Stimulated activated effector memory CD8-positive, alpha-beta T cell treated with anti-CD3 and anti-CD28 coated beads, Interleukin-12 subunit alpha, Interleukin-12 subunit beta, amount 100 ng/mL, for 72 hours (primary cell): Measurements from ENCODE around the gene GRAMD2A.

Experiments
- ATAC-seq: fragments of 150-1000 bp; cut with Tn5 transposase; 2 replicates; pipeline ENCODE4 v1.10.0; 2021
- DNase-seq, 2 donors: peaks; one replicate each; pipeline ENCODE4 v3.0.0; 2021 to 2022; ENCODE audit warnings: low spot score in 2 of 2
- H3K27ac Mint-ChIP-seq: one replicate; pipeline ENCODE4 v1.8.0; 2022; ENCODE audit warnings: mild to moderate bottlenecking, mixed read lengths
- H3K36me3 Mint-ChIP-seq: one replicate; pipeline ENCODE4 v1.8.0; 2022; ENCODE audit warnings: mild to moderate bottlenecking, mixed read lengths
- H3K4me1 Mint-ChIP-seq: one replicate; pipeline ENCODE4 v1.8.0; 2022; ENCODE audit warnings: mixed read lengths
- H3K4me3 Mint-ChIP-seq: one replicate; pipeline ENCODE4 v1.8.0; 2022; ENCODE audit warnings: mild to moderate bottlenecking, mixed read lengths
- H3K9me3 Mint-ChIP-seq: one replicate; pipeline ENCODE4 v1.8.0; 2022; ENCODE audit warnings: mixed read lengths

Gene GRAMD2A

DNA sequence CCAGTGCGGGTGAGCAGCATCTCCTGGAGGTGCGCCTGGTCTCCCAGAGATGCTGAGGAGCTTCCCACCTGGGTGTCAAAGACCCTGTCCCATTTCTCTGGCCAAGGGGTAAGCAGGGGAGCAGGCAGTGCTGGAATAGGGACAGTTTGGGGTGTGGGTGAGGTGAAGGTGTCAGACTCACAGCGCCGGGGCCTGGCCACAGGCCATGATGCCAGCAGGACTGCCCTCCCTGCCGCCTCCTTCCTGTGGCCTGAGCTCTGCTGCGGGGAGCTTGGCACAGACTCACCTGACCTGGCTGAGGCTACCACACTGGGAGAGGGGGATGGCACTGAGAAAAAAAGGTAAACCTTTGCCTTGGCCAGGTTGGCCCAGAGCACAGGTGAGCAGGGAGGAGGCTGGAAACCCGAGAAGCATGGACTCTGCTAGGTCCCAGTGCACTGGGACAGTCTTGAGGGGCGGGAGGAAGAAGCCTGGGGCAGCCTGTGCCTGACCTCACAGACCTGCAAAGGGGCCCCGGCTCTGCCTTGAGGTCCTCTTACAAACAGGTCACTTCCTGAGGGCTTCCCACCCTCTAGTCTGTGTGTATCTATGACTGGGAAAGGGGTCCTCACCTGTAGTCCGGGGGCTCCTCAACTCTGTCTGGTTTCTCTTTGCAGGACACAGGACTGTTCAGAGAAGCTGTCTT, 28.2 kb downstream of the GRAMD2A start:
- no peak for ATAC-seq
- Mint-ChIP-seq H3K27ac (peak overlapping the region; percentile 50), H3K9me3 (no peaks in the 10 kb centered on the region), H3K4me1 (peaks cover 6% of the 10 kb centered on the region), H3K36me3 (no peaks in the 10 kb centered on the region), H3K4me3 (no peak overlapping the region)
- DNase-seq, result no peak

DNA sequence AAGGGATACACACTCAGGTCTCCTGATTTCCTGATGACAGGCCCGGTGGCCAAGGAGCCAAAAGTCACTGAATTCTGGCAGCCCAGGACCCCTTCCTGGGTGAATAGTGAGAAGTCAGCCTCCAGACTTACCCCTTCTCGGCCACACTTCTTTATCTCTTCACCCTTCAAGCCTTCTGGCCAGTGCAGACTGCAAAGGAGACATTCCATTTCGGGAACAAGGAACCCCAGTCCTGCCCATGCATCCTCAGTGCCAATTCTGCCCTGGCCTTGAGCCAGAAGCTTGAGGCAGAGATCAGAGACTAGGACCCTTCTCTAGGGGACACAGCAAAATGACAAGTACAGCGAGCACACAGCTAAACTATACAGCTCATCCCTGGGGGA, 28.8 kb downstream of the GRAMD2A start:
- Mint-ChIP-seq H3K36me3 (no peaks in the 10 kb centered on the region), H3K9me3 (no peaks in the 10 kb centered on the region), H3K4me3 (no peak overlapping the region), H3K4me1 (peaks cover 6% of the 10 kb centered on the region), H3K27ac (peak overlapping the region; percentile 50)
- ATAC-seq (no peak), DNase-seq (no peak)

GRCh38 chr15:72168131-72168807, 29.3 kb downstream of the GRAMD2A start:
- Mint-ChIP-seq H3K36me3 (no peaks in the 10 kb centered on the region), H3K9me3 (no peaks in the 10 kb centered on the region), H3K4me3 (no peak overlapping the region), H3K4me1 (peaks cover 6% of the 10 kb centered on the region), H3K27ac (peak overlapping the region; percentile 51)
- ATAC-seq, result peak; percentile 59
- no peak for DNase-seq

DNA sequence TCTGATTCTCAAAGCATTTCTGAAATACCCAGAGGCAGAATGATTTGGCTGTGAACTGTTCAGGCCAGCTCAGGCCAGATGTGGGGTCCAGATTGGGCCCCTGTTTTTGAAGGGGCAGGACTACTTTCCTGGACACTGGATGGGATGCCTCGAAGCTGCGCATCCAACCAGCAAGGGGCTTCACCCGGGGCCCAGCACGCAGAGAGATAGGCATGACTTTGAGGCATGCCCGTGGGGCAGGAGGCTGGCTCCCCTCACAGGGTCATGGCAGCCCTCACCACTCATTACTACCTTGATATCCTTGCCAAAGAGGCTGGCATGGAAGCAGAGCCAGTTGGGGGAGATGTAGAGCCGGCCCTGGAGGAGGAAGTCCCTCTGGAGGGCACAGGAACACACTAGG, 30.1 kb downstream of the GRAMD2A start:
- H3K36me3 Mint-ChIP-seq, result no peaks in the 10 kb centered on the region
- no peak for DNase-seq
- ATAC-seq, result no peak
- H3K9me3 Mint-ChIP-seq, result no peaks in the 10 kb centered on the region
- peak overlapping the region; percentile 51 for H3K27ac Mint-ChIP-seq
- peaks cover 6% of the 10 kb centered on the region for H3K4me1 Mint-ChIP-seq
- H3K4me3 Mint-ChIP-seq, result no peak overlapping the region

DNA sequence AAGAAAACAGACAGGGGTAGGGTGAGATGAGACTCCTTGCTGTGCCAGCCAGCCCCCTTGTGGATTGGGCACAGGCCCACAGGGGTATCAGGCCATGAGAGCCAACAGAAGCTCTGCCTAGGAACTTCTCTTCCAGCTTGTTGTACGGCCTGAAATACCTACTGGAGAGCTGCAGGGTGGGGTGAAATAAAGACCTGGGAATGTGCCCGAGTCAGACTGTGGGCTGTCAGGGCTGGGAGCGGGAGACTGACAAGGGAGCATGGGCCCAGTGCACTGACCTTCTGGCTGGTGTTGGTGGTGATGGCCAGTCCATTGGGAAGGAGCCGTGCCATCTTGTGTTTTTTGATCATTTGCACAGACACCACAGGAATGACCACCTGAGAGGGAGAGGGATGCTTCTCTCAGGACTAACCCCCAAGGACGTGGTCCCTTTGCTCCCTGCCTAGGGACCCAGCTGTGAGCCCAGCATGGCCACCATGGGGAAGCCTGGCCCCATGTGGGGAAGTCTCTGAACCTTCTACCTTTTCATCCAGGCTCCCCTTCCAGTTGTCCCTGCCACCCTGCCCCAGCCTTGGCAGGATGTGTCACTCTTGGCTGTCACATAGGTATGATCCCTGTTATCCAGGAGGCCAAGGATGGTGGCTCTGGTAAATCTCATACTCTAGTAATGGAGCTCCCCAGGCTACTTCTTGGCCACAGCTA, 30.7 kb downstream of the GRAMD2A start:
- no peak overlapping the region for H3K27ac Mint-ChIP-seq
- DNase-seq (no peak), ATAC-seq (no peak)
- H3K4me3 Mint-ChIP-seq, result no peak overlapping the region
- H3K9me3 Mint-ChIP-seq, result no peaks in the 10 kb centered on the region
- no peaks in the 10 kb centered on the region for H3K36me3 Mint-ChIP-seq
- peaks cover 6% of the 10 kb centered on the region for H3K4me1 Mint-ChIP-seq

- Mint-ChIP-seq H3K9me3 (no peaks in the 10 kb centered on the region), H3K27ac (no peak overlapping the region), H3K4me1 (peaks cover 6% of the 10 kb centered on the region), H3K36me3 (no peaks in the 10 kb centered on the region), H3K4me3 (no peak overlapping the region)
- no peak for ATAC-seq
- no peak for DNase-seq
Observed at GRCh38 chr15:72163719-72164118, 33.9 kb downstream of the GRAMD2A start.

- Mint-ChIP-seq H3K27ac (peak overlapping the region; percentile 11), H3K4me1 (no peaks in the 10 kb centered on the region), H3K36me3 (no peaks in the 10 kb centered on the region), H3K9me3 (no peaks in the 10 kb centered on the region), H3K4me3 (no peak overlapping the region)
- no peak for DNase-seq
- ATAC-seq, result no peak
Observed at GRCh38 chr15:72162569-72162968, 35.0 kb downstream of the GRAMD2A start.

DNA sequence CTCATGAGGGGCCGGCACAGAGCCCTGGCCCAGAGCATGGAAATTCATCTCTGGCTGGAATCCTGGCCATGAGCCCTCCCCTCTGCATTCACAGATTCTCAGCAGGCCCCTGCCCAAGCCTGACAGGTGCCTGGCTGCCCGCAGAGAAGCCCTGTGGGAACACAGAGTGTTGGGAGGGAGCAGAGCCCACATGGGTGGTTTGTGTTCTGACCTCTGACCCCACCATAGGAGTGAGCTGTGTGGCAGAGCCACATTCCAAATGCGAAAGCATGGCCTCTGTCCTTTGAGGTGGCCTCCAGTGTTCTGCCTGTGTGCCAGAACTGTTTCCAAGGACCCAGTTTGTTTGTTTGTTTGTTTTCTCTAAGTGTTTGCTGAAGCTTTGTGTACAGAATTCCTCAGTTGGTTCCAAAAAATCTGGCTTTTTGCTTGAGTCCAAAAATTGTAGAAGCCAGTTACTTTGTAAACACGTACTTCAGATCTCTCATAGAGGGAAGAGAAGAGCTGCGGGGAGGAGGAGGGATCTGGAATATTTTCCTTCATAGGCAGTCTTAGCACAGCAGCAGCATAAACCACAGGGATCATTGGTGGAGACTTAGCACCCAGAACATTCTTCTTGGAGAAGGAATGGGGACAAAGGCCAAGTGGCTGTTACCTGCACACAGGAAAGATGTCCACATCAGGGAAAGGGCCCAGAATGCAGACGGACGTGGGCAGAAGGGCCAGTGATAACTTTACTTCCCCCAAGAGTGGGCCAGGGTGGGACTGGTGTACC, 36.0 kb downstream of the GRAMD2A start:
- Mint-ChIP-seq H3K27ac (no peak overlapping the region), H3K4me3 (no peak overlapping the region), H3K9me3 (no peaks in the 10 kb centered on the region), H3K36me3 (no peaks in the 10 kb centered on the region), H3K4me1 (no peaks in the 10 kb centered on the region)
- ATAC-seq (no peak), DNase-seq (no peak)

DNA sequence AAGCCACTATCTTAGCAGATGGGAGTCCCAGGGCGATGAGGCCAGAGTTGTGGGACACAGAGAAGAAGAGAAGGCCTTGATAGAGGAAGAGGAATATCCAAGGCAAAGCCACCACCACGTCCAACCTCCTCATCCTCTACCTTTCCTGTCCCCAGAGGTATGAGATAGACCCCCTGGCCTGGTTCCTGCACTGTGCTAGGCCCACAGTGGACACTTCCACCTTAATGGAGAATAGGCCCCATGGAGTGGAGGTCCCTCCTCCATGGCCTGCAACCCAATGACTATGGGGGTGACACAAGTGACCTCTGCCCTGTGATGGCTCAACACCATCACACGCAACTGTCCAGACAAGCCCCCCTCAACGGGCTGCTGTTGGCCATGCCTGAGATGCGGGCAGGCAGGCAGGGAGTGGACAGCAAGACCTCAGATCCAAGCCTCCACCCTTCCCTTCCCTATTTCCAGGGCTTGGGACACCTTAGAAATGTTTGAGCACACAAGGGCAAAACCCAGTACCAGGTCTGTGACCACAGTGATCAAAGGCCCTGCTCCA, 36.8 kb downstream of the GRAMD2A start:
- Mint-ChIP-seq H3K4me1 (peaks cover 2% of the 10 kb centered on the region), H3K9me3 (no peaks in the 10 kb centered on the region), H3K4me3 (no peak overlapping the region), H3K27ac (no peak overlapping the region), H3K36me3 (no peaks in the 10 kb centered on the region)
- no peak for ATAC-seq
- DNase-seq, result no peak

DNA sequence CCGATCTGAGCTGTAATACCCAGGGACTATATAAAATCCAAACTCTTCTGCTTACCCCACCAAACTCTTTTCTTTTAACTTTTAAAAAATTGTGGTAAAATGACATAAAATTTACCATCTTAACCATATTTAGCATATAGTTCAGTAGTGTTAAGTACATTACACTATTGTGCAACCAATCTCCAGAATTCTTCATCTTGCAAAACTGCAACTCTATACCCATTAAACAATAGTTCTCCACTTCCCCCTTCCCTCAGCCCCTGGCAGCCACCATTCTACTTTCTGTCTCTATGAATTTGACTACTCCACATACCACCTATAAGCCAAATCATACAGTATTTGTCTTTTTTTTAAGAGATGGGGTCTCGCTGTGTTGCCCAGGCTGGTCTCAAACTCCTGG, 40.7 kb downstream of the GRAMD2A start:
- H3K4me1 Mint-ChIP-seq, result peaks cover 11% of the 10 kb centered on the region
- no peak for ATAC-seq
- no peak overlapping the region for H3K27ac Mint-ChIP-seq
- no peaks in the 10 kb centered on the region for H3K9me3 Mint-ChIP-seq
- H3K36me3 Mint-ChIP-seq, result no peaks in the 10 kb centered on the region
- no peak overlapping the region for H3K4me3 Mint-ChIP-seq
- no peak for DNase-seq

GRCh38 chr15:72155635-72156616, 41.7 kb downstream of the GRAMD2A start:
- Mint-ChIP-seq H3K9me3 (no peaks in the 10 kb centered on the region), H3K27ac (peak overlapping the region; percentile 52), H3K4me3 (peak overlapping the region; percentile 65), H3K36me3 (no peaks in the 10 kb centered on the region), H3K4me1 (peaks cover 11% of the 10 kb centered on the region)
- peak; percentile 73 to 88 for DNase-seq
- ATAC-seq, result peak; percentile 91

DNA sequence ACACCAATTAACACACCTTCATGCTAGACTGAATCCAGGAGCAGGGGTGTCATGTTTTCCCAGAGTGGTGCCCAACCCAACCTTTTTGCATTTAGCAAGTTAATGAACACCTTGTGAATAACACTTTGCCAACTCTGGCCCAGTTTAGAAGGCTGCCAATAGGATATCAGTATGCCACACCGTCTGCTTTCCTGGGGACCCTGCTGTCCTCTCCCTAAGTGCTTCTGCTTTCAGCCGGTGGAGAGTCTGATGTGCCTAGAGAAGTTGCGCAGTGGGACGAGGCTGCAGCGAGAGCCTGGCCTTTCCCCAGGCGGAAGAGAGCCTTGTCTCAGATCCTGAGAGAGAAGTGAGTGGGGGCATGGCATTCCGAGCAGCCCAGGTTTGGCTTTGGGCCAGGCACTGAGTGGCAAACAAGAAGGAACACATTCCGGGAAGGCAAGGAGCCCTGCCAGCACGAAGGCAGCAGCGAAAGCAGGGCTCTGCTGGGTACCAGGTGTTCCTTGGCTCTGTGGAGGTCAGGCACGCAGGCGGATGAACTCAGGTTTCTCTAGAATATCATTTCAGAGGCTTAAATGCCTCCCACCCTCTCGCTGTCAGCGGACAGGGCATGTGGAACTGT, 42.5 kb downstream of the GRAMD2A start:
- no peaks in the 10 kb centered on the region for H3K36me3 Mint-ChIP-seq
- ATAC-seq (no peak), DNase-seq (no peak)
- H3K9me3 Mint-ChIP-seq, result no peaks in the 10 kb centered on the region
- peaks cover 11% of the 10 kb centered on the region for H3K4me1 Mint-ChIP-seq
- peak overlapping the region; percentile 52 for H3K27ac Mint-ChIP-seq
- peak overlapping the region; percentile 65 for H3K4me3 Mint-ChIP-seq

- DNase-seq, result no peak
- Mint-ChIP-seq H3K4me1 (peaks cover 11% of the 10 kb centered on the region), H3K4me3 (no peak overlapping the region), H3K36me3 (no peaks in the 10 kb centered on the region), H3K27ac (no peak overlapping the region), H3K9me3 (no peaks in the 10 kb centered on the region)
- ATAC-seq, result no peak
Observed at GRCh38 chr15:72154316-72154715, 43.3 kb downstream of the GRAMD2A start.
